Ovary (tissue), 9 donors: Measurements from ENCODE around the gene ZNF319. TPM values are rescaled to one million over a fixed set of nuclear protein-coding genes. Genes with fewer than 3 reads are reported as not detected.

ENCODE experiments used
- DNase-seq, 5 donors: peaks; one replicate each; pipeline ENCODE4 v3.0.0-alpha.2; 2019 to 2020
- H3K27ac ChIP-seq, 2 donors: fragments of 200-600 bp; one replicate each; pipeline versions ENCODE4 v1.5.1 to v1.8.0; 2019 to 2022
- H3K27me3 ChIP-seq: fragments of 200-600 bp; one replicate; pipeline ENCODE4 v1.8.0; 2022
- H3K36me3 ChIP-seq: fragments of 200-600 bp; sonication (generic); one replicate; pipeline ENCODE4 v1.5.1; 2019
- H3K4me1 ChIP-seq: one replicate; pipeline ENCODE4 v1.8.1; 2013; ENCODE audit warnings: mild to moderate bottlenecking, moderate library complexity; ENCODE audit not compliant: insufficient read depth
- H3K4me3 ChIP-seq: fragments of 200-600 bp; sonication (generic); one replicate; pipeline ENCODE4 v1.5.1; 2017
- H3K9me3 ChIP-seq, 2 donors: fragments of 200-600 bp in 1 of 2; sonication (generic) in 1 of 2; one replicate each; pipeline versions ENCODE4 v1.5.1 to v1.8.1; 2013 to 2019; ENCODE audit warnings: mild to moderate bottlenecking in 1 of 2, moderate library complexity in 1 of 2
- CTCF ChIP-seq, 3 donors: fragments of 450-650 bp in 2 of 3; fragments of 200-600 bp in 1 of 3; IDR thresholded peaks; one replicate each; pipeline versions ENCODE4 v1.5.1 to v1.8.0; 2016 to 2022; ENCODE audit warnings: antibody characterized with exemption in 3 of 3, mild to moderate bottlenecking in 1 of 3
- EP300 ChIP-seq: sonication (generic); formaldehyde crosslinking; IDR thresholded peaks from one replicate; pipeline ENCODE4 v1.6.1; 2017; ENCODE audit warnings: antibody characterized with exemption
- POLR2A ChIP-seq: fragments of 450-650 bp; IDR thresholded peaks from one replicate; pipeline ENCODE4 v1.6.1; 2017; ENCODE audit warnings: antibody characterized with exemption, mild to moderate bottlenecking, moderate library complexity
- WGBS, 3 donors: extraction: QIAGEN DNeasy Blood & Tissue Kit in 1 of 3; methylation state at CpG; one replicate each; pipeline versions ENCODE4 v1.1.5 to v1.1.7; 2013 to 2017; 5-methylcytosine and 5-hydroxymethylcytosine counted together
- intact Hi-C, 4 donors: fragments of 100-400 bp; cut with DNase I; formaldehyde crosslinking; loops; one replicate each; pipeline versions ENCODE4 v1.11.0 to v1.15.1; 2022 to 2023
- polyA plus RNA-seq, 2 donors: library from polyadenylated mRNA; stranded (reverse); fragments of 200-250 nt in 1 of 2; fragments of 350-450 nt in 1 of 2; fragmentation: Illumina TruSeq in 1 of 2; extraction: RNeasy Lipid Tissue Mini Kit (QIAGEN cat#74804) in 1 of 2; gene quantifications; one replicate each; pipeline ENCODE4 v1.2.3, GENCODE V29; 2013 to 2014
- total RNA-seq, 7 donors: library from RNA; depleted of rRNA in 2 of 7; stranded (reverse); fragments of >200 nt in 2 of 7; fragmentation: NEBNext Ultra II Directional in 3 of 7; extraction: Animal tissue kit (Norgen Biotek cat#: 25700) in 3 of 7; gene quantifications; one replicate each; pipeline versions ENCODE4 v1.1.0 to v1.2.4, GENCODE V29; 2016 to 2023
- donor health status: DM: no; HTN: no; CAD: no; lungs with moderate emphysema.
- donor health status: DM: no; HTN: no; CAD: no.
- donor health status: Bipolar disorder and iron deficiency.
- donor health status: DM: yes; HTN: yes; CAD: no.
- donor health status: DM: no; HTN: no; CAD: no.
- donor health status: DM: yes; HTN: yes; CAD: no.

The ZNF319 gene
- total and polyA plus RNA-seq, 9 donors, result 5.6 to 17.8 (median 12.9) TPM

GRCh38 chr16:58044266-58045019, 44.0 kb upstream of the ZNF319 start:
- intact Hi-C loops, result no loop called here
- TF ChIP-seq POLR2A, result no peak
- TF ChIP-seq CTCF (IDR thresholded peaks at IDR 0.05), result no peak
- no peak for TF ChIP-seq EP300
- H3K4me1 ChIP-seq, result no peaks in the 10 kb centered on the region
- WGBS, 3 donors, result 70 to 83% (median 70%) methylated on average over 9 of the region's 9 CpGs
- no peaks in the 10 kb centered on the region for H3K27me3 ChIP-seq
- no peaks in the 10 kb centered on the region for H3K9me3 ChIP-seq
- no peaks in the 10 kb centered on the region for H3K36me3 ChIP-seq
- H3K27ac ChIP-seq, result no peak overlapping the region
- no peak overlapping the region for H3K4me3 ChIP-seq
- DNase-seq, result peak in 1 of 5 donors; percentile 8

GRCh38 chr16:58043571-58044155, 43.2 kb upstream of the ZNF319 start:
- intact Hi-C loops, result no loop called here
- WGBS, 3 donors, result 91 to 93% (median 92%) methylated on average over 7 of the region's 7 CpGs

GRCh38 chr16:58042886-58043515, 42.5 kb upstream of the ZNF319 start:
- Histone ChIP-seq H3K9me3 (no peaks in the 10 kb centered on the region), H3K27me3 (no peaks in the 10 kb centered on the region), H3K4me1 (no peaks in the 10 kb centered on the region), H3K4me3 (no peak overlapping the region), H3K27ac (no peak overlapping the region), H3K36me3 (no peaks in the 10 kb centered on the region)
- no peak for DNase-seq
- TF ChIP-seq POLR2A, result no peak
- TF ChIP-seq CTCF (IDR thresholded peaks at IDR 0.05), result no peak
- no peak for TF ChIP-seq EP300
- intact Hi-C loops, result no loop called here
- 93 to 94% (median 94%) methylated on average over 16 of the region's 16 CpGs for WGBS, 3 donors

More at GRCh38 chr16:58043571-58044155, 43.2 kb upstream of the ZNF319 start:
- H3K27ac ChIP-seq, result no peak overlapping the region
- no peaks in the 10 kb centered on the region for H3K9me3 ChIP-seq
- DNase-seq, result no peak
- no peaks in the 10 kb centered on the region for H3K27me3 ChIP-seq
- H3K36me3 ChIP-seq, result no peaks in the 10 kb centered on the region
- TF ChIP-seq CTCF (IDR thresholded peaks at IDR 0.05) (no peak), POLR2A (no peak), EP300 (no peak)
- H3K4me1 ChIP-seq, result no peaks in the 10 kb centered on the region
- H3K4me3 ChIP-seq, result no peak overlapping the region

GRCh38 chr16:58042001-58042885, 41.8 kb upstream of the ZNF319 start:
- TF ChIP-seq CTCF (IDR thresholded peaks at IDR 0.05), result no peak
- TF ChIP-seq POLR2A, result no peak
- TF ChIP-seq EP300, result no peak
- no peak for DNase-seq
- H3K36me3 ChIP-seq, result no peaks in the 10 kb centered on the region
- no peaks in the 10 kb centered on the region for H3K9me3 ChIP-seq
- H3K27ac ChIP-seq, result no peak overlapping the region
- no peaks in the 10 kb centered on the region for H3K4me1 ChIP-seq
- no peaks in the 10 kb centered on the region for H3K27me3 ChIP-seq
- WGBS, 3 donors, result 92 to 96% (median 93%) methylated on average over 19 to 22 of the region's 22 CpGs
- intact Hi-C loops, result no loop called here
- no peak overlapping the region for H3K4me3 ChIP-seq
